ENCODE measurements around the gene RBP5. TPM values are rescaled to one million over a fixed set of nuclear protein-coding genes. Genes with fewer than 3 reads are reported as not detected.

The RBP5 gene
- total and polyA plus RNA-seq, 10 of the 15 experiments (the other 5 are each of a cell fraction or from before 2014, with no cell fraction given) = 0.11 to 1.1 (median 0.31) TPM; not detected in 4

DNA sequence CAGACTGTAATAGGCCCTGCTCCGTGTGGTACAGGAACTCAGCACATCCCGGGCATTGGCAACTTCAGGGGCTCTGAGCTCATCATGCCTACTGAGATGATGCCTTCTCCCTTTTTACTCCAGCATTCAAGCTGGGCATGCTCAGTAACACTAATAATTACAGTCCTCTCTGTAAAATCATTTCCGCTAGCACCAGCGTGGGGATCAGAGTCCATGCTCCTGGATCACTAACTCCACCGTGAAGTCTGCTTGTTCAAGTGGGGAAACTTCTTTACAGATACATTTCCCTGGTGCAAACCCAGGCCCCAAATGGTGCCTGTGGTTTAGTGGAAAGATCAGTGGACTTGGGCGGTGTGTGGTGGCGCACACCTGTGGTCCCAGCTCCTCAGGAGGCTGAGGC lies 18.2 kb upstream of the RBP5 start:
- RAD21 ChIA-PET (ENCODE audit: unreplicated experiment) = no interaction called here
- Histone ChIP-seq H2AFZ (ENCODE audit: control insufficient read depth, low read depth, low read length) (no peak overlapping the region), H3K4me1 (ENCODE audit: control insufficient read depth, insufficient read depth, low read length) (no peaks in the 10 kb centered on the region), H3K27ac (ENCODE audit: control insufficient read depth, insufficient read depth) (no peak overlapping the region), H4K20me1 (ENCODE audit: control insufficient read depth, insufficient read depth) (no peaks in the 10 kb centered on the region; the same call in 1 of the 2 replicates), H3K4me3 (no peak overlapping the region), H3K9me3 (replicated peaks; ENCODE audit: control insufficient read depth, insufficient read depth, low read length) (no peaks in the 10 kb centered on the region), H3K4me2 (ENCODE audit: control insufficient read depth, insufficient read depth) (no peak overlapping the region), H3K9ac (ENCODE audit: control insufficient read depth, insufficient read depth, low read length) (no peak overlapping the region), H3K27me3 (replicated peaks in 1 of 2; ENCODE audit: control insufficient read depth in 2 of 2, insufficient read depth in 2 of 2, low read length in 1 of 2) (no peaks in the 10 kb centered on the region), H3K79me2 (ENCODE audit: control insufficient read depth, insufficient read depth, low read length) (no peaks in the 10 kb centered on the region), H3K36me3 (ENCODE audit: control insufficient read depth in 2 of 2, insufficient read depth in 2 of 2, low read length in 1 of 2) (peaks cover 11 to 22% of the 10 kb centered on the region in 2 experiments)
- SMC1A ChIA-PET (ENCODE audit: uncharacterized antibody, unreplicated experiment) = no interaction called here
- intact Hi-C loops (cut with micrococcal nuclease; ENCODE audit: unreplicated experiment) = no loop called here
- no peak for ATAC-seq
- no peak for DNase-seq (ENCODE audit: low read depth, low spot score)
- POLR2A ChIA-PET = no interaction called here
- TF ChIP-seq NFXL1 (IDR thresholded peaks at IDR 0.05; ENCODE audit: borderline replicate concordance) (no peak), JUNB (IDR thresholded peaks at IDR 0.05) (no peak), JUND (IDR thresholded peaks at IDR 0.05; ENCODE audit: low read depth, low read length) (no peak), ZSCAN29 (IDR thresholded peaks at IDR 0.05) (no peak), GATAD2B (conservative IDR thresholded peaks at IDR 0.05; ENCODE audit: low read depth) (no peak), WRNIP1 (IDR thresholded peaks at IDR 0.05; ENCODE audit: borderline replicate concordance, low read depth, low read length) (no peak), RB1 (IDR thresholded peaks at IDR 0.05; ENCODE audit: borderline replicate concordance) (no peak), ZNF217 (IDR thresholded peaks at IDR 0.05) (no peak), CREM (IDR thresholded peaks at IDR 0.05; ENCODE audit: low read depth) (no peak), SIN3A (IDR thresholded peaks at IDR 0.05; ENCODE audit: low read depth, low read length) (no peak), TCF12 (IDR thresholded peaks at IDR 0.05; ENCODE audit: low read depth, low read length) (no peak), SIX5 (IDR thresholded peaks at IDR 0.05; ENCODE audit: low read depth, low read length, severe bottlenecking) (no peak), BACH1 (IDR thresholded peaks at IDR 0.05; ENCODE audit: borderline replicate concordance) (no peak), ETV6 (conservative IDR thresholded peaks at IDR 0.05 in 1 of 2, IDR thresholded peaks at IDR 0.05 in 1 of 2; ENCODE audit: borderline replicate concordance in 1 of 2, low read depth in 1 of 2) (no peak), IKZF2 (IDR thresholded peaks at IDR 0.05) (no peak), RCOR1 (conservative IDR thresholded peaks at IDR 0.05; ENCODE audit: low read depth, low read length) (no peak)
- TF ChIP-seq, protein P1, sequence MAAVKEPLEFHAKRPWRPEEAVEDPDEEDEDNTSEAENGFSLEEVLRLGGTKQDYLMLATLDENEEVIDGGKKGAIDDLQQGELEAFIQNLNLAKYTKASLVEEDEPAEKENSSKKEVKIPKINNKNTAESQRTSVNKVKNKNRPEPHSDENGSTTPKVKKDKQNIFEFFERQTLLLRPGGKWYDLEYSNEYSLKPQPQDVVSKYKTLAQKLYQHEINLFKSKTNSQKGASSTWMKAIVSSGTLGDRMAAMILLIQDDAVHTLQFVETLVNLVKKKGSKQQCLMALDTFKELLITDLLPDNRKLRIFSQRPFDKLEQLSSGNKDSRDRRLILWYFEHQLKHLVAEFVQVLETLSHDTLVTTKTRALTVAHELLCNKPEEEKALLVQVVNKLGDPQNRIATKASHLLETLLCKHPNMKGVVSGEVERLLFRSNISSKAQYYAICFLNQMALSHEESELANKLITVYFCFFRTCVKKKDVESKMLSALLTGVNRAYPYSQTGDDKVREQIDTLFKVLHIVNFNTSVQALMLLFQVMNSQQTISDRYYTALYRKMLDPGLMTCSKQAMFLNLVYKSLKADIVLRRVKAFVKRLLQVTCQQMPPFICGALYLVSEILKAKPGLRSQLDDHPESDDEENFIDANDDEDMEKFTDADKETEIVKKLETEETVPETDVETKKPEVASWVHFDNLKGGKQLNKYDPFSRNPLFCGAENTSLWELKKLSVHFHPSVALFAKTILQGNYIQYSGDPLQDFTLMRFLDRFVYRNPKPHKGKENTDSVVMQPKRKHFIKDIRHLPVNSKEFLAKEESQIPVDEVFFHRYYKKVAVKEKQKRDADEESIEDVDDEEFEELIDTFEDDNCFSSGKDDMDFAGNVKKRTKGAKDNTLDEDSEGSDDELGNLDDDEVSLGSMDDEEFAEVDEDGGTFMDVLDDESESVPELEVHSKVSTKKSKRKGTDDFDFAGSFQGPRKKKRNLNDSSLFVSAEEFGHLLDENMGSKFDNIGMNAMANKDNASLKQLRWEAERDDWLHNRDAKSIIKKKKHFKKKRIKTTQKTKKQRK (IDR thresholded peaks at IDR 0.05; ENCODE audit: low read depth, low read length) = no peak
- TF ChIP-seq, protein P2, sequence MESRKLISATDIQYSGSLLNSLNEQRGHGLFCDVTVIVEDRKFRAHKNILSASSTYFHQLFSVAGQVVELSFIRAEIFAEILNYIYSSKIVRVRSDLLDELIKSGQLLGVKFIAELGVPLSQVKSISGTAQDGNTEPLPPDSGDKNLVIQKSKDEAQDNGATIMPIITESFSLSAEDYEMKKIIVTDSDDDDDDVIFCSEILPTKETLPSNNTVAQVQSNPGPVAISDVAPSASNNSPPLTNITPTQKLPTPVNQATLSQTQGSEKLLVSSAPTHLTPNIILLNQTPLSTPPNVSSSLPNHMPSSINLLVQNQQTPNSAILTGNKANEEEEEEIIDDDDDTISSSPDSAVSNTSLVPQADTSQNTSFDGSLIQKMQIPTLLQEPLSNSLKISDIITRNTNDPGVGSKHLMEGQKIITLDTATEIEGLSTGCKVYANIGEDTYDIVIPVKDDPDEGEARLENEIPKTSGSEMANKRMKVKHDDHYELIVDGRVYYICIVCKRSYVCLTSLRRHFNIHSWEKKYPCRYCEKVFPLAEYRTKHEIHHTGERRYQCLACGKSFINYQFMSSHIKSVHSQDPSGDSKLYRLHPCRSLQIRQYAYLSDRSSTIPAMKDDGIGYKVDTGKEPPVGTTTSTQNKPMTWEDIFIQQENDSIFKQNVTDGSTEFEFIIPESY (IDR thresholded peaks at IDR 0.05) = no peak
- TF ChIP-seq, protein P3, sequence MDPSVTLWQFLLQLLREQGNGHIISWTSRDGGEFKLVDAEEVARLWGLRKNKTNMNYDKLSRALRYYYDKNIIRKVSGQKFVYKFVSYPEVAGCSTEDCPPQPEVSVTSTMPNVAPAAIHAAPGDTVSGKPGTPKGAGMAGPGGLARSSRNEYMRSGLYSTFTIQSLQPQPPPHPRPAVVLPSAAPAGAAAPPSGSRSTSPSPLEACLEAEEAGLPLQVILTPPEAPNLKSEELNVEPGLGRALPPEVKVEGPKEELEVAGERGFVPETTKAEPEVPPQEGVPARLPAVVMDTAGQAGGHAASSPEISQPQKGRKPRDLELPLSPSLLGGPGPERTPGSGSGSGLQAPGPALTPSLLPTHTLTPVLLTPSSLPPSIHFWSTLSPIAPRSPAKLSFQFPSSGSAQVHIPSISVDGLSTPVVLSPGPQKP (IDR thresholded peaks at IDR 0.05; ENCODE audit: low read depth, low read length) = no peak
- CTCF ChIA-PET = interaction anchor here (1.0 to 6.1 kb wide), 5 partner anchors 13 to 53 kb away, joined by 3 to 44 read pairs (median 7); partner anchors contain the start of gene C1RL
- in situ Hi-C loops (cut with MboI) = no loop called here
- BruUV-seq (replicated peaks) = no TSS peak
- 93% methylated on average over 7 of the region's 7 CpGs for WGBS (ENCODE audit: insufficient coverage, insufficient replicate concordance, low lambda C conversion rate, missing lambda C conversion rate)
- no peak for FAIRE-seq
